Gastroesophageal sphincter (tissue), 3 donors: ENCODE measurements around the gene TPM4.

ENCODE experiments used
- POLR2A ChIP-seq, 2 donors: fragments of 450-650 bp; IDR thresholded peaks; one replicate each; pipeline ENCODE4 v1.6.1; 2017; ENCODE audit warnings: antibody characterized with exemption in 2 of 2, mild to moderate bottlenecking in 2 of 2, moderate library complexity in 1 of 2
- POLR2AphosphoS5 ChIP-seq: sonication (generic); formaldehyde crosslinking; IDR thresholded peaks from one replicate; pipeline ENCODE4 v1.6.1; 2017; ENCODE audit warnings: antibody characterized with exemption
- TF ChIP-seq, protein P1 (sequence below), 4 experiments: fragments of 200-600 bp in 2 of 4; fragments of 450-650 bp in 2 of 4; sonication (generic) in 1 of 4; IDR thresholded peaks; one replicate each; pipeline ENCODE4 v1.5.1; 2017 to 2019; ENCODE audit warnings: antibody characterized with exemption in 4 of 4, mild to moderate bottlenecking in 2 of 4, moderate library complexity in 2 of 4

DNA sequence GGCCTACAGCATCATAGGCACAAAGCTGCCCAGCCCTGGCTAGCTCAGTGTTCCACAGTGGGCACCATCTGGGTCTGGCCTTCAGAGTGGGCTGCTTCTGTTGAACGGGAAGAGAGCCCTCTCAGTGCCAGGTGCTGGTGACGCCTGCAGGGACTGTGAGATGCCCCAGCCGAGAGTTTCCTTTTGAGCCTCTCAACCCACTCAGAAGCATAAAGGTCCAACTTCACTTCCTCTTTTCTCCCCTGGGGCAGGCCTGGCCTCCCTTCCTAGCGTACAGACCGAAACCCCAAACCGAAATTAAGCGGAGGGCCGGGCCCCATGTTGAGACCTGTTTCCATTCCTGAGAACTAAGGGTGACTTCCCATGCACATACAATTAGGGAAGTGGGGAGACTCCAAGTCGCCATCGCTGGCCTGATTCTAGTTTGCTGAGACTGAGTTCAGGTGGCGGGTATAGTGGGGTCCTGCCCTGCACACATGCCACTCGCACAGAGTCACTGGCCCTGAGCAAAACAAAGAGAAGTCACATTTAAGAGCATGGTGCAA is 42.3 kb downstream of the TPM4 start:
- TF ChIP-seq, protein P1, sequence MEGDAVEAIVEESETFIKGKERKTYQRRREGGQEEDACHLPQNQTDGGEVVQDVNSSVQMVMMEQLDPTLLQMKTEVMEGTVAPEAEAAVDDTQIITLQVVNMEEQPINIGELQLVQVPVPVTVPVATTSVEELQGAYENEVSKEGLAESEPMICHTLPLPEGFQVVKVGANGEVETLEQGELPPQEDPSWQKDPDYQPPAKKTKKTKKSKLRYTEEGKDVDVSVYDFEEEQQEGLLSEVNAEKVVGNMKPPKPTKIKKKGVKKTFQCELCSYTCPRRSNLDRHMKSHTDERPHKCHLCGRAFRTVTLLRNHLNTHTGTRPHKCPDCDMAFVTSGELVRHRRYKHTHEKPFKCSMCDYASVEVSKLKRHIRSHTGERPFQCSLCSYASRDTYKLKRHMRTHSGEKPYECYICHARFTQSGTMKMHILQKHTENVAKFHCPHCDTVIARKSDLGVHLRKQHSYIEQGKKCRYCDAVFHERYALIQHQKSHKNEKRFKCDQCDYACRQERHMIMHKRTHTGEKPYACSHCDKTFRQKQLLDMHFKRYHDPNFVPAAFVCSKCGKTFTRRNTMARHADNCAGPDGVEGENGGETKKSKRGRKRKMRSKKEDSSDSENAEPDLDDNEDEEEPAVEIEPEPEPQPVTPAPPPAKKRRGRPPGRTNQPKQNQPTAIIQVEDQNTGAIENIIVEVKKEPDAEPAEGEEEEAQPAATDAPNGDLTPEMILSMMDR (IDR thresholded peaks at IDR 0.05) = no peak
- no peak for TF ChIP-seq POLR2AphosphoS5
- TF ChIP-seq POLR2A (IDR thresholded peaks at IDR 0.05) = no peak
